Panc1 (cell line): ENCODE results near the gene LTB. TPM values are rescaled to one million over a fixed set of nuclear protein-coding genes. Genes with fewer than 3 reads are reported as not detected.

ENCODE experiments used
- ATAC-seq: fragments of 200-7000 bp; cut with Tn5 transposase; 2 replicates; pipeline ENCODE4 v1.9.1; 2020; ENCODE audit warnings: mild to moderate bottlenecking, moderate library complexity
- BruUV-seq: library from RNA; stranded (reverse); fragments of 400-500 nt; replicated peaks from 2 replicates; lab custom pipeline; 2021; lab: Mats Ljungman, UMichigan
- CTCF ChIA-PET: fragments of 300-600 bp; sonication (Branson Sonifier 250); formaldehyde crosslinking; loops from one replicate; lab custom pipeline; 2022; ENCODE audit warnings: antibody characterized with exemption; lab: Charles Lee
- POLR2A ChIA-PET: fragments of 300-600 bp; sonication (Branson Sonifier 250); formaldehyde crosslinking; loops from one replicate; lab custom pipeline; 2022; ENCODE audit warnings: antibody characterized with exemption; lab: Charles Lee
- DNase-seq: peaks from one replicate; pipeline ENCODE4 v3.0.0-alpha.2; 2010; ENCODE audit warnings: low read depth, low spot score
- H3K27ac ChIP-seq: 2 replicates; pipeline ENCODE4 v1.5.1; 2011; ENCODE audit warnings: mild to moderate bottlenecking, low read length, inconsistent platforms
- H3K27me3 ChIP-seq: fragments of 200-500 bp; sonication (Bioruptor generic); 2 replicates; pipeline ENCODE4 v1.6.0; 2014; ENCODE audit warnings: low read length, inconsistent platforms; ENCODE audit not compliant: control insufficient read depth, insufficient read depth
- H3K36me3 ChIP-seq: fragments of 200-500 bp; sonication (Bioruptor generic); 2 replicates; pipeline ENCODE4 v1.5.1; 2014; ENCODE audit warnings: inconsistent platforms, mild to moderate bottlenecking, low read length, moderate library complexity; ENCODE audit not compliant: control insufficient read depth, insufficient read depth
- H3K4me1 ChIP-seq: 2 replicates; pipeline ENCODE4 v1.5.1; 2011; ENCODE audit warnings: inconsistent platforms, mild to moderate bottlenecking, low read length, moderate library complexity; ENCODE audit not compliant: control insufficient read depth, insufficient read depth
- H3K4me3 ChIP-seq, 2 experiments: 2 replicates each; pipeline ENCODE4 v1.5.1; 2011 to 2012; ENCODE audit warnings: low read depth in 2 of 2, low read length in 2 of 2, mild to moderate bottlenecking in 2 of 2, inconsistent platforms in 1 of 2, moderate library complexity in 1 of 2
- H3K9me3 ChIP-seq: fragments of 200-500 bp; sonication (Bioruptor generic); 2 replicates; pipeline ENCODE4 v1.5.1; 2014; ENCODE audit warnings: low read depth, mild to moderate bottlenecking, inconsistent platforms, low read length, moderate library complexity; ENCODE audit not compliant: control insufficient read depth, insufficient read depth
- CTCF ChIP-seq: fragments of 450-650 bp; IDR thresholded peaks from 2 replicates; pipeline ENCODE4 v1.5.1; 2017; ENCODE audit warnings: mild to moderate bottlenecking
- POLR2AphosphoS5 ChIP-seq: IDR thresholded peaks from 2 replicates; pipeline ENCODE4 v1.6.1; 2012; ENCODE audit warnings: mild to moderate bottlenecking, low read depth, low read length, moderate library complexity
- SIN3A ChIP-seq: IDR thresholded peaks from 2 replicates; pipeline ENCODE4 v1.6.1; 2012; ENCODE audit warnings: low read depth, mild to moderate bottlenecking, low read length, moderate library complexity, borderline replicate concordance; ENCODE audit not compliant: insufficient read depth
- TCF7L2 ChIP-seq: IDR thresholded peaks from 2 replicates; pipeline ENCODE4 v1.6.1; 2011; ENCODE audit warnings: mild to moderate bottlenecking, low read depth, low read length, inconsistent platforms
- in situ Hi-C: cut with HindIII; loops from 2 replicates; pipeline ENCODE4 v1.10.0; 2016; ENCODE audit warnings: low sequenced_read_pairs, low pct_unique_long_range_greater_than_20kb
- intact Hi-C: fragments of 100-400 bp; cut with micrococcal nuclease; formaldehyde crosslinking; loops from one replicate; pipeline ENCODE4 v1.10.0; 2022; ENCODE audit not compliant: unreplicated experiment
- total RNA-seq: library from RNA; stranded (reverse); gene quantifications from one replicate; pipeline ENCODE4 v1.2.1, GENCODE V29; 2021; ENCODE audit not compliant: unreplicated experiment
- TF ChIP-seq, protein P1 (sequence below), 2 experiments: IDR thresholded peaks; 2 replicates each; pipeline ENCODE4 v1.6.1; 2011 to 2012; ENCODE audit warnings: low read depth in 2 of 2, control low read depth in 1 of 2, low read length in 1 of 2, mild to moderate bottlenecking in 1 of 2, moderate library complexity in 1 of 2; ENCODE audit not compliant: insufficient read depth in 1 of 2

LTB gene
- total RNA-seq, 1 experiment from 2014 or later: 3.7 TPM

- DNase-seq (peak; percentile 95), ATAC-seq (peak; percentile 93)
- Histone ChIP-seq H3K4me1 (peaks cover 12% of the 10 kb centered on the region), H3K9me3 (no peaks in the 10 kb centered on the region), H3K27ac (peak overlapping the region; percentile 92), H3K36me3 (peaks cover 15% of the 10 kb centered on the region), H3K27me3 (no peaks in the 10 kb centered on the region), H3K4me3 (peak overlapping the region; percentile 58 to 76)
- POLR2A ChIA-PET: no interaction called here
- CTCF ChIA-PET: no interaction called here
- TF ChIP-seq, protein P1, sequence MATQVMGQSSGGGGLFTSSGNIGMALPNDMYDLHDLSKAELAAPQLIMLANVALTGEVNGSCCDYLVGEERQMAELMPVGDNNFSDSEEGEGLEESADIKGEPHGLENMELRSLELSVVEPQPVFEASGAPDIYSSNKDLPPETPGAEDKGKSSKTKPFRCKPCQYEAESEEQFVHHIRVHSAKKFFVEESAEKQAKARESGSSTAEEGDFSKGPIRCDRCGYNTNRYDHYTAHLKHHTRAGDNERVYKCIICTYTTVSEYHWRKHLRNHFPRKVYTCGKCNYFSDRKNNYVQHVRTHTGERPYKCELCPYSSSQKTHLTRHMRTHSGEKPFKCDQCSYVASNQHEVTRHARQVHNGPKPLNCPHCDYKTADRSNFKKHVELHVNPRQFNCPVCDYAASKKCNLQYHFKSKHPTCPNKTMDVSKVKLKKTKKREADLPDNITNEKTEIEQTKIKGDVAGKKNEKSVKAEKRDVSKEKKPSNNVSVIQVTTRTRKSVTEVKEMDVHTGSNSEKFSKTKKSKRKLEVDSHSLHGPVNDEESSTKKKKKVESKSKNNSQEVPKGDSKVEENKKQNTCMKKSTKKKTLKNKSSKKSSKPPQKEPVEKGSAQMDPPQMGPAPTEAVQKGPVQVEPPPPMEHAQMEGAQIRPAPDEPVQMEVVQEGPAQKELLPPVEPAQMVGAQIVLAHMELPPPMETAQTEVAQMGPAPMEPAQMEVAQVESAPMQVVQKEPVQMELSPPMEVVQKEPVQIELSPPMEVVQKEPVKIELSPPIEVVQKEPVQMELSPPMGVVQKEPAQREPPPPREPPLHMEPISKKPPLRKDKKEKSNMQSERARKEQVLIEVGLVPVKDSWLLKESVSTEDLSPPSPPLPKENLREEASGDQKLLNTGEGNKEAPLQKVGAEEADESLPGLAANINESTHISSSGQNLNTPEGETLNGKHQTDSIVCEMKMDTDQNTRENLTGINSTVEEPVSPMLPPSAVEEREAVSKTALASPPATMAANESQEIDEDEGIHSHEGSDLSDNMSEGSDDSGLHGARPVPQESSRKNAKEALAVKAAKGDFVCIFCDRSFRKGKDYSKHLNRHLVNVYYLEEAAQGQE (IDR thresholded peaks at IDR 0.05; ENCODE audit: insufficient read depth in 1 of 2, low read depth in 2 of 2, low read length in 1 of 2): no peak
- TF ChIP-seq CTCF (no peak), SIN3A (0 out of 2 replicates have a peak, but pooled peaks have one; percentile 71), POLR2AphosphoS5 (peak; percentile 89)
- intact Hi-C loops (no loop called here), in situ Hi-C loops (no loop called here)
- TSS peak; percentile 100 for BruUV-seq
Measured at GRCh38 chr6:31619805-31620585, 37.8 kb upstream of the LTB start.

GRCh38 chr6:31617010-31617409, 34.8 kb upstream of the LTB start:
- CTCF ChIA-PET: no interaction called here
- POLR2A ChIA-PET: interaction anchor here (0.6 kb wide), 2 partner anchors 29 to 59 kb away, joined by 6 to 10 read pairs; no protein-coding TSS in a partner anchor
- DNase-seq: no peak
- ATAC-seq: no peak
- Histone ChIP-seq H3K4me3 (no peak overlapping the region), H3K36me3 (peaks cover 7% of the 10 kb centered on the region; the same call in 1 of the 2 replicates), H3K9me3 (no peaks in the 10 kb centered on the region), H3K27ac (no peak overlapping the region), H3K4me1 (peaks cover 4% of the 10 kb centered on the region), H3K27me3 (no peaks in the 10 kb centered on the region)
- no TSS peak for BruUV-seq
- intact Hi-C loops: no loop called here
- in situ Hi-C loops: no loop called here
- no peak for TF ChIP-seq POLR2AphosphoS5
- TF ChIP-seq, protein P1 (IDR thresholded peaks at IDR 0.05; ENCODE audit: insufficient read depth in 1 of 2, low read depth in 2 of 2, low read length in 1 of 2): no peak
- TF ChIP-seq SIN3A: no peak
- TF ChIP-seq CTCF: no peak
- no peak for TF ChIP-seq TCF7L2
